Hepatocyte (in vitro differentiated cells): ENCODE results near the gene APBA2. TPM values are rescaled to one million over a fixed set of nuclear protein-coding genes. Genes with fewer than 3 reads are reported as not detected.

Experiments used
- DNase-seq: peaks from one replicate; pipeline ENCODE4 v3.0.0-alpha.2; 2016; ENCODE audit warnings: low spot score
- H2AFZ ChIP-seq: fragments of 200-600 bp; sonication (generic); 2 replicates; pipeline ENCODE4 v1.6.0; 2016; ENCODE audit warnings: antibody characterized with exemption, mild to moderate bottlenecking
- H3K27ac ChIP-seq: fragments of 200-600 bp; sonication (generic); 2 replicates; pipeline ENCODE4 v1.5.1; 2016; ENCODE audit warnings: mild to moderate bottlenecking
- H3K27me3 ChIP-seq: fragments of 200-600 bp; sonication (generic); 2 replicates; pipeline ENCODE4 v1.6.1; 2016
- H3K36me3 ChIP-seq: fragments of 200-600 bp; sonication (generic); replicated peaks from 2 replicates; pipeline ENCODE4 v1.5.1; 2016; ENCODE audit warnings: low read depth; ENCODE audit not compliant: insufficient read depth
- H3K4me1 ChIP-seq: fragments of 200-600 bp; sonication (generic); 2 replicates; pipeline ENCODE4 v1.5.1; 2016; ENCODE audit warnings: mild to moderate bottlenecking, moderate library complexity; ENCODE audit not compliant: insufficient read depth
- H3K4me2 ChIP-seq: fragments of 200-600 bp; sonication (generic); 2 replicates; pipeline ENCODE4 v1.6.0; 2016
- H3K4me3 ChIP-seq: fragments of 200-600 bp; sonication (generic); 2 replicates; pipeline ENCODE4 v1.5.1; 2016; ENCODE audit warnings: mild to moderate bottlenecking
- H3K79me2 ChIP-seq: fragments of 200-600 bp; sonication (generic); 2 replicates; pipeline ENCODE4 v1.6.0; 2017; ENCODE audit warnings: mild to moderate bottlenecking
- H3K9me2 ChIP-seq: fragments of 200-600 bp; sonication (generic); replicated peaks from 2 replicates; pipeline ENCODE4 v1.6.0; 2017; ENCODE audit warnings: mild to moderate bottlenecking; ENCODE audit not compliant: insufficient read depth
- H3K9me3 ChIP-seq: fragments of 200-600 bp; sonication (generic); 2 replicates; pipeline ENCODE4 v1.5.1; 2016; ENCODE audit warnings: low read depth, mild to moderate bottlenecking
- H4K20me1 ChIP-seq: fragments of 200-600 bp; sonication (generic); 2 replicates; pipeline ENCODE4 v1.6.0; 2016; ENCODE audit warnings: mild to moderate bottlenecking; ENCODE audit not compliant: insufficient read depth, poor library complexity, severe bottlenecking
- EZH2 ChIP-seq: fragments of 200-600 bp; sonication (generic); IDR thresholded peaks from 2 replicates; pipeline ENCODE4 v1.6.1; 2016; ENCODE audit warnings: antibody characterized with exemption, mild to moderate bottlenecking, borderline replicate concordance
- EZH2phosphoT487 ChIP-seq: fragments of 200-600 bp; sonication (generic); IDR thresholded peaks from one replicate; pipeline ENCODE4 v1.6.1; 2018; ENCODE audit warnings: antibody characterized with exemption, mild to moderate bottlenecking, low read depth, moderate library complexity; ENCODE audit not compliant: unreplicated experiment, severe bottlenecking
- WGBS: methylation state at CpG from one replicate; pipeline ENCODE4 v1.1.6; 2016; ENCODE audit warnings: low lambda C conversion rate; ENCODE audit errors: missing lambda C conversion rate; 5-methylcytosine and 5-hydroxymethylcytosine counted together
- polyA plus RNA-seq: library from polyadenylated mRNA; unstranded; fragments of >200 nt; fragmentation: Nextera tagmentation; extraction: Ambion mirVana; gene quantifications from 2 replicates; pipeline ENCODE4 v1.2.1, GENCODE V29; 2016
- total RNA-seq: library from RNA; depleted of rRNA; stranded (reverse); fragments of >200 nt; gene quantifications from 2 replicates; pipeline ENCODE4 v1.2.3, GENCODE V29; 2014
- TF ChIP-seq, protein P1 (sequence below): fragments of 200-600 bp; sonication (generic); IDR thresholded peaks from 2 replicates; pipeline ENCODE4 v1.5.1; 2016; ENCODE audit warnings: antibody characterized with exemption, mild to moderate bottlenecking; ENCODE audit not compliant: poor library complexity

The APBA2 gene
- total and polyA plus RNA-seq, 2 experiments from 2014 or later, result 8.4 to 10.1 TPM

DNA sequence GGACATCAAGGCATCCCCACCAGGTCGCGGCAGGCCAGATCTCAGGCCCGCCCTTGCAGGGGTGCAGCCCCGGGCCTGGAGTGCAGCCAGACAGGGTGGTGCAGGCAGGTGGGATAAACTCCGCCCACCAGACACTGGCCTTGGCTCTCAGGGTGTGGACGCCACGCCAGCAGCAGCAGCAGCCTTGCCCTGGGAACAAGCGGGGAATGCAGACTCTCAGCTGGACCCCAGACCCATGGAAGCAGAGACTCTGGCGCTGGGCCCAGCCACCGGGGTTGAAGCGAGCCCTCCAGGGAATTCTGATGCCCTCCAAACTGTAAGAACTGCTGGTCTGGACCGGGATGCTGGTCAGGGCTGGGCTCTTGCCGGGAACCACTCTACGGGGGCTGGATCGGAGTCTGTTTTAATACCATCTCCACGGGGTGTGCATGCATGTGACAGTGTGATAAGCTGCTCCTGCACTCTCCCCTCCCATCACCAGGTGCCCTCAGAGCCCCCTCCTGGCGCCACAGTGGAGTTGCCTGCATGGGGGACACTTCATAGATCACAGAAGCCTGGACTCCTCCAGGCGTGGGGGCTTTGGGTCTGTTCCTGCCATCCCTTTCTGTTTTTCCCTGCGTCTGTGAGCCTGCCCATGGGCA, 241.2 kb downstream of the APBA2 start:
- no peak for DNase-seq
- H3K4me1 ChIP-seq, result no peaks in the 10 kb centered on the region
- H3K9me3 ChIP-seq, result no peaks in the 10 kb centered on the region
- 76% methylated on average over 19 of the region's 19 CpGs for WGBS
- TF ChIP-seq EZH2 (no peak), EZH2phosphoT487 (no peak)
- TF ChIP-seq, protein P1, sequence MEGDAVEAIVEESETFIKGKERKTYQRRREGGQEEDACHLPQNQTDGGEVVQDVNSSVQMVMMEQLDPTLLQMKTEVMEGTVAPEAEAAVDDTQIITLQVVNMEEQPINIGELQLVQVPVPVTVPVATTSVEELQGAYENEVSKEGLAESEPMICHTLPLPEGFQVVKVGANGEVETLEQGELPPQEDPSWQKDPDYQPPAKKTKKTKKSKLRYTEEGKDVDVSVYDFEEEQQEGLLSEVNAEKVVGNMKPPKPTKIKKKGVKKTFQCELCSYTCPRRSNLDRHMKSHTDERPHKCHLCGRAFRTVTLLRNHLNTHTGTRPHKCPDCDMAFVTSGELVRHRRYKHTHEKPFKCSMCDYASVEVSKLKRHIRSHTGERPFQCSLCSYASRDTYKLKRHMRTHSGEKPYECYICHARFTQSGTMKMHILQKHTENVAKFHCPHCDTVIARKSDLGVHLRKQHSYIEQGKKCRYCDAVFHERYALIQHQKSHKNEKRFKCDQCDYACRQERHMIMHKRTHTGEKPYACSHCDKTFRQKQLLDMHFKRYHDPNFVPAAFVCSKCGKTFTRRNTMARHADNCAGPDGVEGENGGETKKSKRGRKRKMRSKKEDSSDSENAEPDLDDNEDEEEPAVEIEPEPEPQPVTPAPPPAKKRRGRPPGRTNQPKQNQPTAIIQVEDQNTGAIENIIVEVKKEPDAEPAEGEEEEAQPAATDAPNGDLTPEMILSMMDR, result no peak
- no peaks in the 10 kb centered on the region for H3K79me2 ChIP-seq
- H3K36me3 ChIP-seq, result no peaks in the 10 kb centered on the region
- no peak overlapping the region for H3K4me2 ChIP-seq
- H3K27me3 ChIP-seq, result peaks cover 2% of the 10 kb centered on the region
- H3K4me3 ChIP-seq, result no peak overlapping the region
- H3K9me2 ChIP-seq, result no peaks in the 10 kb centered on the region
- H2AFZ ChIP-seq, result no peak overlapping the region
- no peak overlapping the region for H3K27ac ChIP-seq
- no peaks in the 10 kb centered on the region for H4K20me1 ChIP-seq

DNA sequence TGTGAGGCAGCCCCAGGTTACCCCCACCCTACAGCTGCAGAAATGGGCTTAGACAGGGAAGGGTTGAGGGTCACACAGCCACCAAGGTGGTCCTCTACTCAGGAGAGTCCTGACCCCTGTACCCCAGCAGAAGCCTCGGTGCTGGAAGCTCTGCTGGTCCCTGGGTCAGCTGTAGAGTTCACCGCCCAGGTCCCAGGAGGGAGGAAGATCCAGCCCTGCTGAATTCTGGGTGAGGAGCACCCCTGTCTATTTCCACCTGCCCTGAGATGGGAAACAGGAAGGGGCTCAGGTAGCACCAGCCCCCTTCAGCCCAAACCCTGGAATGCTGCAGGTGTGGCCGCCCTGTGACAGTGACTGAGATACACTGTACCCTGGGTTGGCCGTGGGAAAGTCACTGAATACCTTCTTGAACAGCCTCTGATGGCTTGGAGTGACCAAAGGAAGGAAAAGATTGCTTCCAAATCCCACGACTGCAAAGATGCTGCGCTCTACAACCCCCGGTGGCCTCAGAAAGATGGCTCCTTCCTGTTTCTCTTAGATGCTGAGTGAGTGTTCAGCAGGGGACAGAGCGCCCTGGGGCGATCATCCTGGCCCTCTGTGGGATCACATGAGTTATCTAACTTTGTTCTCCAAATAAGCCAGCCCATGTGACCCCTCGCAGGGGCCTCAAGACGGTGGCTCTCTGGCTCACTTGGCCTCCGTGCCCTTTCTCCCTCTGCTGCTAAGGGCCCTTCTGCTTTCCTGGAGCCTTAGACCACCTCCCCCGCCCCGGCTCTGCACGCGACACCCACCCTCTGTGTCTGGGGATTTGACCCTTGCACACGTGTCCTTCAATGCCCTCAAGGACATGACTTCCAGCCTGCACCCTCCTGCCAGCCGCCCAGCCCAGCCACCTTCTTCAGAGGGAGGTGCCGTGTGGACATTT, 242.0 kb downstream of the APBA2 start:
- Histone ChIP-seq H3K27me3 (peaks cover 2% of the 10 kb centered on the region), H2AFZ (no peak overlapping the region), H3K36me3 (no peaks in the 10 kb centered on the region), H3K9me3 (no peaks in the 10 kb centered on the region), H3K4me1 (no peaks in the 10 kb centered on the region), H3K4me2 (no peak overlapping the region), H4K20me1 (no peaks in the 10 kb centered on the region), H3K4me3 (no peak overlapping the region), H3K79me2 (no peaks in the 10 kb centered on the region), H3K9me2 (no peaks in the 10 kb centered on the region), H3K27ac (no peak overlapping the region)
- DNase-seq, result no peak
- WGBS, result 83% methylated on average over 18 of the region's 19 CpGs
- TF ChIP-seq, protein P1, result no peak
- TF ChIP-seq EZH2phosphoT487 (no peak), EZH2 (no peak)

DNA sequence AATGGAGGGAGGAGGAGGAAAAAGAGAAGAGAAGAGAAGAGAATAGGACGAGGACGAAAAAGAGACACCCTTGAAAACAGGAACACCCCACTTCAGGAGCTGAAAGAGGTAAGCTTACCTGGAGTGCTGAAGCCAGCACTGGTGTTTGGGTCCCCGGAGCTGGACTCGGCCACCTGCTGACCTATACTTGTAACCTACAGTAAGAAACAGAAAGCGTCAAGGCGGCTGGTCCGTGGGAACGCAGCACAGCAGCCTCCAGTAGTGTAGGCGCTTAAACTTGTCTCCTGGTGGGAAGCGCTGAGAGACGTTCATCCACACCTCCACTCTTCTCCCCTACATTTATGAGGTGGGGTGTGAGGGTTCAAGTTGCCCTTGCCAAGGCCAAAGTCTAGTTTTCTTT, 242.9 kb downstream of the APBA2 start:
- Histone ChIP-seq H3K36me3 (no peaks in the 10 kb centered on the region), H3K9me2 (no peaks in the 10 kb centered on the region), H3K9me3 (no peaks in the 10 kb centered on the region), H3K4me1 (no peaks in the 10 kb centered on the region), H2AFZ (no peak overlapping the region), H4K20me1 (no peaks in the 10 kb centered on the region), H3K79me2 (no peaks in the 10 kb centered on the region), H3K4me3 (no peak overlapping the region), H3K27me3 (peaks cover 2% of the 10 kb centered on the region), H3K27ac (no peak overlapping the region), H3K4me2 (no peak overlapping the region)
- 91% methylated on average over 11 of the region's 11 CpGs for WGBS
- DNase-seq, result no peak
- TF ChIP-seq EZH2 (no peak), EZH2phosphoT487 (no peak)
- TF ChIP-seq, protein P1, result no peak
